NAMALWA (cell line): ENCODE data around the gene ZNRF2.
"Not testable (repeated sequence)": the region's sequence is repeated elsewhere in the genome, so short reads cannot be mapped to it uniquely, and the experiment has no call there.

Source experiments
- DNase-seq: peaks from one replicate; pipeline ENCODE4 v3.0.0-alpha.2; 2015; ENCODE audit warnings: low spot score

The ZNRF2 gene

GRCh38 chr7:30363778-30364563, 79.6 kb downstream of the ZNRF2 start:
- DNase-seq: no peak

- no peak for DNase-seq
Measured at GRCh38 chr7:30364773-30365172, 80.4 kb downstream of the ZNRF2 start.

GRCh38 chr7:30365621-30366020, 81.2 kb downstream of the ZNRF2 start:
- no peak for DNase-seq

- no peak for DNase-seq
Measured at GRCh38 chr7:30366606-30367005, 82.2 kb downstream of the ZNRF2 start.

GRCh38 chr7:30367561-30367960, 83.2 kb downstream of the ZNRF2 start:
- DNase-seq: no peak

- DNase-seq: no peak
Measured at GRCh38 chr7:30369879-30370278, 85.5 kb downstream of the ZNRF2 start.

GRCh38 chr7:30371321-30371720, 86.9 kb downstream of the ZNRF2 start:
- no peak for DNase-seq

- DNase-seq: no peak
Measured at GRCh38 chr7:30378275-30378674, 93.9 kb downstream of the ZNRF2 start.

GRCh38 chr7:30379131-30379530, 94.7 kb downstream of the ZNRF2 start:
- DNase-seq: no peak

- no peak for DNase-seq
Measured at GRCh38 chr7:30379741-30380140, 95.3 kb downstream of the ZNRF2 start.

GRCh38 chr7:30380294-30380693, 95.9 kb downstream of the ZNRF2 start:
- DNase-seq: no peak

GRCh38 chr7:30380824-30381223, 96.4 kb downstream of the ZNRF2 start:
- DNase-seq: not testable (repeated sequence)

GRCh38 chr7:30382607-30383006, 98.2 kb downstream of the ZNRF2 start:
- no peak for DNase-seq

GRCh38 chr7:30389791-30390190, 105.4 kb downstream of the ZNRF2 start:
- no peak for DNase-seq

GRCh38 chr7:30390736-30391636, 106.6 kb downstream of the ZNRF2 start:
- DNase-seq: no peak

- DNase-seq: no peak
Measured at GRCh38 chr7:30391806-30392205, 107.4 kb downstream of the ZNRF2 start.

GRCh38 chr7:30395676-30396075, 111.3 kb downstream of the ZNRF2 start:
- DNase-seq: no peak

GRCh38 chr7:30396389-30396788, 112.0 kb downstream of the ZNRF2 start:
- DNase-seq: peak; percentile 33

- DNase-seq: no peak
Measured at GRCh38 chr7:30403477-30403876, 119.1 kb downstream of the ZNRF2 start.

- DNase-seq: no peak
Measured at GRCh38 chr7:30405179-30405578, 120.8 kb downstream of the ZNRF2 start.

GRCh38 chr7:30406664-30407425, 122.4 kb downstream of the ZNRF2 start:
- DNase-seq: no peak

GRCh38 chr7:30411173-30411572, 126.8 kb downstream of the ZNRF2 start:
- DNase-seq: no peak
